Upper lobe of left lung (tissue), 4 donors: Measurements from ENCODE around the gene GLRA1.

Source experiments
- CTCF ChIP-seq, 6 experiments: fragments of 450-650 bp in 4 of 6; fragments of 200-600 bp in 2 of 6; sonication (generic) in 2 of 6; IDR thresholded peaks; one replicate each; pipeline ENCODE4 v1.5.1; 2016 to 2019; ENCODE audit warnings: antibody characterized with exemption in 6 of 6
- EP300 ChIP-seq, 4 donors: sonication (generic); formaldehyde crosslinking; IDR thresholded peaks; one replicate each; pipeline ENCODE4 v1.5.1; 2017; ENCODE audit warnings: antibody characterized with exemption in 4 of 4, control low read depth in 2 of 4
- POLR2A ChIP-seq, 4 donors: fragments of 450-650 bp; IDR thresholded peaks; one replicate each; pipeline ENCODE4 v1.5.1; 2016 to 2017; ENCODE audit warnings: antibody characterized with exemption in 4 of 4, mild to moderate bottlenecking in 2 of 4
- POLR2AphosphoS5 ChIP-seq, 2 donors: sonication (generic); formaldehyde crosslinking; IDR thresholded peaks; one replicate each; pipeline ENCODE4 v1.5.1; 2017; ENCODE audit warnings: antibody characterized with exemption in 2 of 2

DNA sequence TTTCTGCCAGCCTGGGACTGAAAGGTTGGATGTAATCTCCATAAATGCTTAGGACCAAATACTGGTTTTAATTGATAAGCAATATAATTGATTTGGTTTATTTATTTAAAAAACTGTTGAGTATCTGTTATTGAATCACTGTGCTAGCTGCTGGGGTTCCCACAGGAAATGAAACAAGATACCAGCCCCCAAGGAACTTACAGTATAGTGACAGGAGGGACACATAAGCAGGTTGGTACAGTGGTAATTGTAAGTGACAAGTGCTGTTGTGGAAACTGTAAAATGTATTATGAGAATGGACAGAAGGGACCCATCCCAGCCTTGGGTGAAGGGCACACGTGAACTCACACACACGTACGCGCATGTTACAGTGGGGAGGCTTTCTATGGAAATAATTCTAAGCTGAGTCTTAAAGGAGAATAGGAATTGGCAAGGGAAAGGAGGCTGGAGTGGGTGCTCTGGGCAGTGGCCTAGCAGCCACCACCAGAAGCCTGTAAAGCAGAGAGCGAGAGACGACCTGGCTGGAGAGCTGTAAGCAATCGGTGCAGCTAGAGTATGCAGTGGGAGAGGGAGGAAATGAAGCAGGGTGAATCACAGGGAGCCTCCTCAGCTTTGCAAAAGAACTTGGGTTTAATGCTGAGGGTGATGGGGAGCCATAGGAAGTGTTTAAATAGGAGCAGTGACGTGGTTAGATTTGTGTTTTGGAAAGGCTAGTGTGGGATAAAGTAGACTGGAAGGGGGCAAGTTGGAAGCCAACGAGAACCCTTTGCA is 39.3 kb downstream of the GLRA1 start:
- TF ChIP-seq POLR2A (IDR thresholded peaks at IDR 0.05) (no peak), CTCF (IDR thresholded peaks at IDR 0.05) (no peak), POLR2AphosphoS5 (IDR thresholded peaks at IDR 0.05) (no peak), EP300 (IDR thresholded peaks at IDR 0.05) (no peak)
